ENCODE results near the gene CNTN6. TPM values are rescaled to one million over a fixed set of nuclear protein-coding genes. Genes with fewer than 3 reads are reported as not detected.

CNTN6 gene
- total RNA-seq, result 13.8 TPM

DNA sequence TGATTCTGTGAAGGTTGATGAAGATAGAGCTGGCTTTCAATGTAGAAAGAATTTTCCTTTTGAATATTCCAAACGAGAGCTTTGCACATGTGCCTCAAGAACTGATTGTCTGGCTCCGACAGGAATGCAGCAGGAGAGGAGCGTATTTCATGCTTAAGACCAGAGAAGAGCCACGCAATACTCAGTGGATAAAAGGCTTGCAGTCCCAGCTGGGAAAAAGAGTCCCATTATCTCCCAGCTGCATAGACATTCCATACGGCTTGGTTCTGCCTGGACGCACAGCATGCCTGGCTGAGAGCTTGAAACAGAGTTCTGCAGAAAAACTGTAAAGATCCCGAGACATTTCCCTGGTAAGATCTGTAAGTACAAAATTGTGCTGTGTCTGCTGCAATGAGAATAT is at the start of gene CNTN6:
Gene CNTN6, plus strand, starts transcription at position 254 of the 400 bp plus-strand sequence. CDS start 54,985 bp downstream, outside the sequence.

Small RNAs within 50 kb of the gene (small RNA-seq; reads per million reads assigned to genes)
- gene CRB3P1 (ENCODE audit: low replicate concordance) (not detected), gene RN7SL120P (ENCODE audit: low replicate concordance) (not detected)
